H1 (cell line): Measurements from ENCODE around the gene KLK6. TPM values are rescaled to one million over a fixed set of nuclear protein-coding genes. Genes with fewer than 3 reads are reported as not detected.

Experiments
- ATF3 ChIP-seq: IDR thresholded peaks from 2 replicates; pipeline ENCODE4 v1.6.1; 2011; ENCODE audit warnings: low read depth, mild to moderate bottlenecking, low read length; ENCODE audit not compliant: insufficient read depth
- BRCA1 ChIP-seq: IDR thresholded peaks from 2 replicates; pipeline ENCODE4 v1.6.1; 2012; ENCODE audit warnings: low read depth, low read length, improper control_type of control experiment
- CHD1 ChIP-seq: IDR thresholded peaks from 2 replicates; pipeline ENCODE4 v1.6.1; 2012; ENCODE audit warnings: low read depth, low read length, improper control_type of control experiment
- EGR1 ChIP-seq: IDR thresholded peaks from 2 replicates; pipeline ENCODE4 v1.6.1; 2011; ENCODE audit warnings: low read depth, low read length, borderline replicate concordance
- HDAC2 ChIP-seq, 2 experiments: fragments of 300-600 bp in 1 of 2; sonication (generic) in 1 of 2; IDR thresholded peaks; 2 replicates each; pipeline ENCODE4 v1.6.1; 2011 to 2012; ENCODE audit warnings: low read depth in 2 of 2, low read length in 2 of 2, mild to moderate bottlenecking in 2 of 2, moderate library complexity in 2 of 2, borderline replicate concordance in 1 of 2, inconsistent platforms in 1 of 2
- JUND ChIP-seq: IDR thresholded peaks from 2 replicates; pipeline ENCODE4 v1.6.1; 2011; ENCODE audit warnings: mild to moderate bottlenecking, improper control_type of control experiment, low read length
- PHF8 ChIP-seq: fragments of 200-600 bp; sonication (generic); conservative IDR thresholded peaks from 2 replicates; pipeline ENCODE4 v1.7.1; 2012; ENCODE audit warnings: low read depth, mild to moderate bottlenecking, inconsistent platforms, low read length, moderate library complexity
- RAD21 ChIP-seq, 2 experiments: IDR thresholded peaks in 1 of 2; conservative IDR thresholded peaks in 1 of 2; 2 replicates each; pipeline ENCODE4 v1.6.1; 2011; ENCODE audit warnings: low read depth in 2 of 2, low read length in 2 of 2, improper control_type of control experiment in 1 of 2, inconsistent platforms in 1 of 2, mild to moderate bottlenecking in 1 of 2, moderate library complexity in 1 of 2
- RFX5 ChIP-seq: IDR thresholded peaks from 2 replicates; pipeline ENCODE4 v1.6.1; 2011; ENCODE audit warnings: low read depth, low read length, improper control_type of control experiment, borderline replicate concordance
- RNF2 ChIP-seq: fragments of 200-900, 300-1000 bp; sonication (generic); IDR thresholded peaks from 2 replicates; pipeline ENCODE4 v1.7.1; 2016; ENCODE audit warnings: borderline replicate concordance, low read depth, mild to moderate bottlenecking, antibody characterized with exemption, low read length; ENCODE audit not compliant: poor library complexity, severe bottlenecking; ENCODE audit errors: missing control alignments
- SIN3A ChIP-seq, 2 experiments: IDR thresholded peaks in 1 of 2; conservative IDR thresholded peaks in 1 of 2; 2 replicates each; pipeline ENCODE4 v1.6.1; 2011 to 2012; ENCODE audit warnings: low read length in 2 of 2, improper control_type of control experiment in 1 of 2, low read depth in 1 of 2, mild to moderate bottlenecking in 1 of 2
- SIRT6 ChIP-seq: IDR thresholded peaks from one replicate; pipeline ENCODE4 v1.7.1; 2012; ENCODE audit warnings: low read length, inconsistent platforms
- SP2 ChIP-seq: IDR thresholded peaks from 2 replicates; pipeline ENCODE4 v1.6.1; 2012; ENCODE audit warnings: mild to moderate bottlenecking, low read length, inconsistent platforms
- TAF7 ChIP-seq: optimal IDR thresholded peaks from 2 replicates; pipeline ENCODE3; 2011; ENCODE audit warnings: low read depth, mild to moderate bottlenecking, inconsistent platforms, low read length, moderate library complexity, borderline replicate concordance
- TCF12 ChIP-seq: IDR thresholded peaks from 2 replicates; pipeline ENCODE4 v1.6.1; 2011; ENCODE audit warnings: low read depth, mild to moderate bottlenecking, low read length
- polyA plus RNA-seq, 7 experiments: library from polyadenylated mRNA; depleted of rRNA in 3 of 7; stranded (reverse) in 5 of 7; unstranded in 2 of 7; fragments of >200 nt in 5 of 7; fragments of 200-250 nt in 2 of 7; gene quantifications; 1 replicate in 5 of 7; 2 replicates in 1 of 7; 4 replicates in 1 of 7; pipeline versions ENCODE4 v1.2.1 to v1.2.3, GENCODE V29; 2011 to 2013; ENCODE audit warnings: missing spikeins in 2 of 7, mixed read lengths in 2 of 7
- total RNA-seq: library from RNA; stranded (reverse); fragmentation: NEBNext Ultra II Directional; extraction: Animal tissue kit (Norgen Biotek cat#: 25700); gene quantifications from 2 replicates; pipeline ENCODE4 v1.2.1, GENCODE V29; 2021

The KLK6 gene
- total and polyA plus RNA-seq, 2 of the 8 experiments (the other 6 are each of a cell fraction or from before 2014, with no cell fraction given) = 0.69 to 3.2 TPM

GRCh38 chr19:51016798-51017683, 47.6 kb upstream of the KLK6 start (continued):
- TF ChIP-seq PHF8 (peak; percentile 60; the same call in 1 of the 2 replicates), TCF12 (0 out of 2 replicates have a peak, but pooled peaks have one; percentile 46), SIN3A (conservative IDR thresholded peaks at IDR 0.05 in 1 of 2, IDR thresholded peaks at IDR 0.05 in 1 of 2; ENCODE audit: low read depth in 1 of 2, low read length in 2 of 2) (no peak; a peak in 1 of 4 replicates), EGR1 (no peak; the same call in 1 of the 2 replicates), RNF2 (no peak), SP2 (no peak), HDAC2 (IDR thresholded peaks at IDR 0.05; ENCODE audit: borderline replicate concordance in 1 of 2, low read depth in 2 of 2, low read length in 2 of 2) (peak in 1 of 2 experiments; percentile 71; a peak in 1 of 4 replicates), RFX5 (peak; percentile 14; the same call in 1 of the 2 replicates), RAD21 (IDR thresholded peaks at IDR 0.05 in 1 of 2, conservative IDR thresholded peaks at IDR 0.05 in 1 of 2; ENCODE audit: low read depth in 2 of 2, low read length in 2 of 2) (peak; percentile 82 to 88), ATF3 (no peak), BRCA1 (no peak), CHD1 (no peak), TAF7 (no peak), JUND (no peak), SIRT6 (no peak)
